ENCODE data around the gene CFAP77.

DNA sequence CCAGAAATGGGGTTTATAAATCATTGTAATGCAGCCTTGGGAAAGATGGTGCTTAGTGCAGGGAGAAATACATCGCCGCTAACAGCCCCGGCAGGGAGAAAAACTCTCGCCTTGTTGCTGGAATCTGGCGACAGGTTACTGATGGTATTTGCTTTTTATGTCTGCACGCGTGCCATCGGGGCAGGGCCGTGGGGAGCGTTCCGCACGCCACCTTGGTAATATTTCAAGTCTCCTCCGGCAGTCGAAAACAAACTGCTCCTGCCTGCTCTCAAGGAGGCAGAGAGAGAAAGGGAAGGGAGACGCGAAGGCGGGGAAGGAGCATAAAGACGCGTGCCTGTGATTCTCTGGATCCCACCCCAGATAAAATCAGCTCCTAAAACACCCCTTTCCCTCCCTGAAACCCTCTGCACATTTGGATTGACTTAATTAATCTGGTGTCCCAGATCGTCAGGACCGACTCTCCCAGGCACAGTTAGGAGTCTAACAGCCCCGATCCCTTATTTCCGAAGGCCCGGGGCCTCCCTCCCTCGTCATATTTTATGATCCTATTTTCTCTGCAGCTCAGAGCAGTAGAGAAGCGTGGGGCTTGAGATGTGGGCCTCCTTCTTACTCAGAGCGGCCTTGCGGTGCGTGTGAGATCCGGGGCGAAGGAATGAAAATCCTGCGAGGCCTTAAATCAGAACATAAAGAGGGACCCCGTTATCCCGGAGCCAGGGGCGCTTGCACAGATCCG is 47.7 kb downstream of the CFAP77 start:
- TF ChIP-seq JUND (IDR thresholded peaks at IDR 0.05) (no peak), YY1 (IDR thresholded peaks at IDR 0.05; ENCODE audit: low read depth) (no peak), TAF1 (IDR thresholded peaks at IDR 0.05; ENCODE audit: borderline replicate concordance, low read depth, low read length) (no peak)
- TF ChIP-seq, protein P1, sequence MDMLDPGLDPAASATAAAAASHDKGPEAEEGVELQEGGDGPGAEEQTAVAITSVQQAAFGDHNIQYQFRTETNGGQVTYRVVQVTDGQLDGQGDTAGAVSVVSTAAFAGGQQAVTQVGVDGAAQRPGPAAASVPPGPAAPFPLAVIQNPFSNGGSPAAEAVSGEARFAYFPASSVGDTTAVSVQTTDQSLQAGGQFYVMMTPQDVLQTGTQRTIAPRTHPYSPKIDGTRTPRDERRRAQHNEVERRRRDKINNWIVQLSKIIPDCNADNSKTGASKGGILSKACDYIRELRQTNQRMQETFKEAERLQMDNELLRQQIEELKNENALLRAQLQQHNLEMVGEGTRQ (IDR thresholded peaks at IDR 0.05; ENCODE audit: borderline replicate concordance, low read depth, low read length) = no peak
- TF ChIP-seq, protein P2, sequence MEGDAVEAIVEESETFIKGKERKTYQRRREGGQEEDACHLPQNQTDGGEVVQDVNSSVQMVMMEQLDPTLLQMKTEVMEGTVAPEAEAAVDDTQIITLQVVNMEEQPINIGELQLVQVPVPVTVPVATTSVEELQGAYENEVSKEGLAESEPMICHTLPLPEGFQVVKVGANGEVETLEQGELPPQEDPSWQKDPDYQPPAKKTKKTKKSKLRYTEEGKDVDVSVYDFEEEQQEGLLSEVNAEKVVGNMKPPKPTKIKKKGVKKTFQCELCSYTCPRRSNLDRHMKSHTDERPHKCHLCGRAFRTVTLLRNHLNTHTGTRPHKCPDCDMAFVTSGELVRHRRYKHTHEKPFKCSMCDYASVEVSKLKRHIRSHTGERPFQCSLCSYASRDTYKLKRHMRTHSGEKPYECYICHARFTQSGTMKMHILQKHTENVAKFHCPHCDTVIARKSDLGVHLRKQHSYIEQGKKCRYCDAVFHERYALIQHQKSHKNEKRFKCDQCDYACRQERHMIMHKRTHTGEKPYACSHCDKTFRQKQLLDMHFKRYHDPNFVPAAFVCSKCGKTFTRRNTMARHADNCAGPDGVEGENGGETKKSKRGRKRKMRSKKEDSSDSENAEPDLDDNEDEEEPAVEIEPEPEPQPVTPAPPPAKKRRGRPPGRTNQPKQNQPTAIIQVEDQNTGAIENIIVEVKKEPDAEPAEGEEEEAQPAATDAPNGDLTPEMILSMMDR (IDR thresholded peaks at IDR 0.05) = no peak
